IMR-90 (cell line): ENCODE results near the gene OSBP. TPM values are rescaled to one million over a fixed set of nuclear protein-coding genes. Genes with fewer than 3 reads are reported as not detected.

ENCODE experiments used
- ATAC-seq: fragments of 200-7000 bp; cut with Tn5 transposase; 2 replicates; pipeline ENCODE4 v1.9.1; 2020; ENCODE audit warnings: low read depth, mild to moderate bottlenecking, moderate library complexity
- BruUV-seq: library from RNA; stranded (reverse); fragments of 400-500 nt; replicated peaks from 2 replicates; lab custom pipeline; 2021; lab: Mats Ljungman, UMichigan
- CTCF ChIA-PET: fragments of 300-600 bp; formaldehyde crosslinking; extraction: SDS; loops from one replicate; lab custom pipeline; 2021; ENCODE audit warnings: antibody characterized with exemption; lab: Yijun Ruan, JAX
- POLR2A ChIA-PET: fragments of 300-600 bp; sonication (Branson Sonifier 250); formaldehyde crosslinking; loops from one replicate; lab custom pipeline; 2022; ENCODE audit warnings: antibody characterized with exemption; ENCODE audit not compliant: unreplicated experiment; lab: Charles Lee
- DNase-seq: peaks from one replicate; pipeline ENCODE4 v3.0.0; 2013
- H2AFZ ChIP-seq: replicated peaks from 2 replicates; pipeline ENCODE3; 2013; ENCODE audit warnings: low read length, mild to moderate bottlenecking; ENCODE audit not compliant: poor library complexity
- H2AK5ac ChIP-seq: 2 replicates; pipeline ENCODE4 v1.6.1; 2013; ENCODE audit warnings: low read depth, low read length, inconsistent platforms
- H2AK9ac ChIP-seq: replicated peaks from 2 replicates; pipeline ENCODE3; 2013; ENCODE audit warnings: mild to moderate bottlenecking, low read depth, low read length, moderate library complexity; ENCODE audit not compliant: poor library complexity
- H2BK120ac ChIP-seq: 2 replicates; pipeline ENCODE4 v1.6.1; 2013; ENCODE audit warnings: low read depth, low read length, inconsistent platforms
- H2BK15ac ChIP-seq: 3 replicates; pipeline ENCODE4 v1.6.1; 2013; ENCODE audit warnings: low read depth, low read length, inconsistent platforms
- H2BK20ac ChIP-seq: 2 replicates; pipeline ENCODE4 v1.6.1; 2013; ENCODE audit warnings: low read depth, mild to moderate bottlenecking, inconsistent platforms, low read length, moderate library complexity
- H2BK5ac ChIP-seq: 2 replicates; pipeline ENCODE4 v1.6.1; 2013; ENCODE audit warnings: mild to moderate bottlenecking, low read depth, low read length, inconsistent platforms; ENCODE audit not compliant: poor library complexity, severe bottlenecking
- H3K14ac ChIP-seq: replicated peaks from 2 replicates; pipeline ENCODE4 v1.6.1; 2013; ENCODE audit warnings: low read depth, low read length, inconsistent platforms
- H3K18ac ChIP-seq: 2 replicates; pipeline ENCODE4 v1.6.1; 2013; ENCODE audit warnings: low read depth, low read length, control low read depth
- H3K23ac ChIP-seq: 2 replicates; pipeline ENCODE4 v1.6.1; 2013; ENCODE audit warnings: low read depth, low read length, inconsistent platforms
- H3K27ac ChIP-seq: 2 replicates; pipeline ENCODE4 v1.5.1; 2013; ENCODE audit warnings: mild to moderate bottlenecking, control low read depth, low read length; ENCODE audit not compliant: insufficient read depth
- H3K27me3 ChIP-seq: 2 replicates; pipeline ENCODE4 v1.6.1; 2013; ENCODE audit warnings: low read length; ENCODE audit not compliant: control insufficient read depth, insufficient read depth
- H3K36me3 ChIP-seq: 2 replicates; pipeline ENCODE4 v1.6.1; 2013; ENCODE audit warnings: low read length, mixed read lengths; ENCODE audit not compliant: control insufficient read depth, insufficient read depth
- H3K4ac ChIP-seq: 2 replicates; pipeline ENCODE4 v1.6.1; 2013; ENCODE audit warnings: low read depth, low read length, inconsistent platforms
- H3K4me1 ChIP-seq: 2 replicates; pipeline ENCODE4 v1.6.1; 2013; ENCODE audit warnings: low read length, mixed read lengths; ENCODE audit not compliant: control insufficient read depth, insufficient read depth
- H3K4me2 ChIP-seq: 2 replicates; pipeline ENCODE4 v1.6.1; 2013; ENCODE audit warnings: low read depth, mild to moderate bottlenecking, control low read depth, low read length, moderate library complexity
- H3K4me3 ChIP-seq: 2 replicates; pipeline ENCODE4 v1.5.1; 2013; ENCODE audit warnings: low read depth, mild to moderate bottlenecking, control low read depth, low read length, moderate library complexity; ENCODE audit not compliant: insufficient read depth
- H3K56ac ChIP-seq: 2 replicates; pipeline ENCODE4 v1.6.1; 2013; ENCODE audit warnings: low read length, inconsistent platforms; ENCODE audit not compliant: insufficient read depth; ENCODE audit errors: extremely low read depth
- H3K79me1 ChIP-seq, 2 experiments: 2 replicates each; pipeline ENCODE4 v1.6.1; 2013; ENCODE audit warnings: low read length in 2 of 2, inconsistent platforms in 1 of 2, low read depth in 1 of 2
- H3K9ac ChIP-seq: 2 replicates; pipeline ENCODE4 v1.6.1; 2013; ENCODE audit warnings: low read depth, low read length, control low read depth
- H3K9me1 ChIP-seq: 2 replicates; pipeline ENCODE4 v1.6.1; 2013; ENCODE audit warnings: low read length, inconsistent platforms; ENCODE audit not compliant: insufficient read depth
- H3K9me3 ChIP-seq: 2 replicates; pipeline ENCODE4 v1.6.1; 2013; ENCODE audit warnings: low read length; ENCODE audit not compliant: control insufficient read depth, insufficient read depth
- H4K20me1 ChIP-seq: 2 replicates; pipeline ENCODE4 v1.6.1; 2013; ENCODE audit warnings: low read length, inconsistent platforms; ENCODE audit not compliant: insufficient read depth
- H4K5ac ChIP-seq: 2 replicates; pipeline ENCODE4 v1.6.1; 2013; ENCODE audit warnings: mild to moderate bottlenecking, low read depth, low read length, control low read depth
- H4K8ac ChIP-seq, 2 experiments: 2 replicates each; pipeline ENCODE4 v1.6.1; 2013; ENCODE audit warnings: low read depth in 2 of 2, low read length in 2 of 2, control low read depth in 1 of 2, inconsistent platforms in 1 of 2
- H4K91ac ChIP-seq: 2 replicates; pipeline ENCODE4 v1.6.1; 2013; ENCODE audit warnings: low read depth, low read length, inconsistent platforms; ENCODE audit not compliant: insufficient read depth
- MAFK ChIP-seq: IDR thresholded peaks from 2 replicates; pipeline ENCODE4 v1.6.1; 2012; ENCODE audit warnings: low read depth, low read length, improper control_type of control experiment
- RAD21 ChIP-seq: IDR thresholded peaks from 2 replicates; pipeline ENCODE4 v1.6.1; 2012; ENCODE audit warnings: low read length, improper control_type of control experiment
- WGBS, 2 experiments: methylation state at CpG; one replicate each; pipeline versions ENCODE4 v1.1.5 to v1.1.7; 2013; ENCODE audit warnings: missing lambda C conversion rate in 2 of 2; ENCODE audit not compliant: insufficient read length in 1 of 2; ENCODE audit errors: extremely low coverage in 2 of 2; 5-methylcytosine and 5-hydroxymethylcytosine counted together
- dilution Hi-C: fragments of 300-500 bp; cut with HindIII; formaldehyde crosslinking; loops from one replicate; pipeline ENCODE4 v1.14.3; 2018; ENCODE audit warnings: low sequenced_read_pairs; ENCODE audit not compliant: unreplicated experiment
- in situ Hi-C: fragments of 300-500 bp; cut with MboI; formaldehyde crosslinking; loops from 3 replicates; pipeline ENCODE4 v1.14.3; 2019; ENCODE audit warnings: low sequenced_read_pairs, inconsistent platforms, mixed read lengths
- intact Hi-C: fragments of 100-400 bp; cut with micrococcal nuclease; formaldehyde crosslinking; loops from 2 replicates; pipeline ENCODE4 v1.10.0; 2022
- polyA plus RNA-seq, 3 experiments: library from polyadenylated mRNA; depleted of rRNA; stranded (reverse); fragments of >200 nt; gene quantifications; 2 replicates each; pipeline ENCODE4 v1.2.3, GENCODE V29; 2012; ENCODE audit warnings: low replicate concordance in 1 of 3
- total RNA-seq: library from RNA; depleted of rRNA; stranded (reverse); fragments of >200 nt; gene quantifications from 2 replicates; pipeline ENCODE4 v1.2.3, GENCODE V29; 2012
- TF ChIP-seq, protein P1 (sequence below): fragments of 150-350 bp; IDR thresholded peaks from 2 replicates; pipeline ENCODE4 v1.6.1; 2016; ENCODE audit warnings: low read depth, mild to moderate bottlenecking, low read length, moderate library complexity, borderline replicate concordance

The OSBP gene
- total and polyA plus RNA-seq, 2 of the 4 experiments (the other 2 are of a cell fraction): 22.1 to 27.4 TPM

DNA sequence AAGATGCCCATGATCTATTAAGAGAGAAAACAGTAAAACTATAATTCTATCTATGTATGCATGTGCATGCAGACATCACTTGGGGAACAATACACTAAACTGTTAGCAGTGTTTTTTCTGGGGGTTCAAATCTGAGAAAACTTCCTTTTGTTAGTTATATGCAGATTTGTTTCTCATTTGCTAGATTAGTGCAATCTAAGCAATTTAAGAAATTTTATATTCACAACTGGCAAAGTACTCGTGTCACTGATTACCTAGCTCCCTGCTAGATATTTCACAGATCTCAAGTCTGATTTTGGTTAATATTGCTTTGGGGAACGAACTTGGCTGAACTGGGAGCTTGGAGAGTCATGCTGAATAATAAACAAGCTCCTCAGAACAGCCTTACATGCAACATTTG is 14.9 kb upstream of the OSBP start:
- ATAC-seq (no peak; the same call in 1 of the 2 replicates), DNase-seq (no peak)
- no CpG with 5 or more reads among the region's 2 CpGs for WGBS, 2 experiments
- Histone ChIP-seq H3K9ac (no peak overlapping the region), H3K9me3 (no peaks in the 10 kb centered on the region; the same call in 1 of the 2 replicates), H3K18ac (no peak overlapping the region), H3K27me3 (no peaks in the 10 kb centered on the region), H3K4ac (no peak overlapping the region), H2BK15ac (no peak overlapping the region), H3K23ac (no peak overlapping the region), H3K4me3 (no peak overlapping the region), H3K9me1 (no peaks in the 10 kb centered on the region; the same call in 1 of the 2 replicates), H3K79me1 (no peaks in the 10 kb centered on the region), H3K36me3 (peaks cover 7% of the 10 kb centered on the region), H2AK9ac (no peak overlapping the region), H4K5ac (no peak overlapping the region), H4K20me1 (no peaks in the 10 kb centered on the region), H2BK120ac (no peak overlapping the region), H2AFZ (no peak overlapping the region), H3K4me2 (no peak overlapping the region), H3K27ac (no peak overlapping the region), H4K91ac (no peak overlapping the region), H2BK5ac (no peak overlapping the region), H2BK20ac (no peak overlapping the region), H4K8ac (no peak overlapping the region), H3K4me1 (no peaks in the 10 kb centered on the region), H3K14ac (no peak overlapping the region), H2AK5ac (no peak overlapping the region), H3K56ac (no peak overlapping the region)
- POLR2A ChIA-PET: no interaction called here
- in situ Hi-C loops (no loop called here), intact Hi-C loops (no loop called here), dilution Hi-C loops (no loop called here)
- BruUV-seq: no TSS peak
- CTCF ChIA-PET: no interaction called here
- TF ChIP-seq, protein P1, sequence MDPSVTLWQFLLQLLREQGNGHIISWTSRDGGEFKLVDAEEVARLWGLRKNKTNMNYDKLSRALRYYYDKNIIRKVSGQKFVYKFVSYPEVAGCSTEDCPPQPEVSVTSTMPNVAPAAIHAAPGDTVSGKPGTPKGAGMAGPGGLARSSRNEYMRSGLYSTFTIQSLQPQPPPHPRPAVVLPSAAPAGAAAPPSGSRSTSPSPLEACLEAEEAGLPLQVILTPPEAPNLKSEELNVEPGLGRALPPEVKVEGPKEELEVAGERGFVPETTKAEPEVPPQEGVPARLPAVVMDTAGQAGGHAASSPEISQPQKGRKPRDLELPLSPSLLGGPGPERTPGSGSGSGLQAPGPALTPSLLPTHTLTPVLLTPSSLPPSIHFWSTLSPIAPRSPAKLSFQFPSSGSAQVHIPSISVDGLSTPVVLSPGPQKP: no peak
- no peak for TF ChIP-seq RAD21
- peak; percentile 22; the same call in 1 of the 2 replicates for TF ChIP-seq MAFK
